Left ventricle myocardium superior (tissue), 1 donor: Measurements from ENCODE around the gene IZUMO4. TPM values are rescaled to one million over a fixed set of nuclear protein-coding genes. Genes with fewer than 3 reads are reported as not detected.

Experiments used
- ATAC-seq: fragments of 200-7000 bp; cut with Tn5 transposase; one replicate; pipeline ENCODE4 v1.9.1; 2020; ENCODE audit warnings: mild to moderate bottlenecking, moderate library complexity
- DNase-seq: peaks from one replicate; pipeline ENCODE4 v3.0.0-alpha.2; 2020
- intact Hi-C: fragments of 100-400 bp; cut with micrococcal nuclease; formaldehyde crosslinking; loops from one replicate; pipeline ENCODE4 v1.11.0; 2022
- total RNA-seq: library from RNA; stranded (reverse); fragmentation: NEBNext Ultra II Directional; extraction: Animal tissue kit (Norgen Biotek cat#: 25700); gene quantifications from one replicate; pipeline ENCODE4 v1.2.1, GENCODE V29; 2021
- donor health status: DM: no; HTN: yes; CAD: no; lungs with severe emphysema.

Gene IZUMO4
- total RNA-seq, 1 donor from 2014 or later = 1.9 TPM

- peak; percentile 9 for ATAC-seq
- DNase-seq = peak; percentile 60
- intact Hi-C loops = no loop called here
Measured at GRCh38 chr19:2132731-2133490, 36.2 kb downstream of the IZUMO4 start.

- DNase-seq = no peak
- intact Hi-C loops = no loop called here
- no peak for ATAC-seq
Measured at GRCh38 chr19:2135474-2136402, 39.0 kb downstream of the IZUMO4 start.

- intact Hi-C loops = no loop called here
- ATAC-seq (no peak), DNase-seq (no peak)
Measured at GRCh38 chr19:2136796-2137195, 40.1 kb downstream of the IZUMO4 start.

GRCh38 chr19:2138061-2138728 lies 41.5 kb downstream of the IZUMO4 start:
- ATAC-seq (peak; percentile 78), DNase-seq (peak; percentile 67)
- intact Hi-C loops = no loop called here

GRCh38 chr19:2139385-2140137 lies 42.8 kb downstream of the IZUMO4 start:
- intact Hi-C loops = no loop called here
- ATAC-seq (no peak), DNase-seq (no peak)

- ATAC-seq (no peak), DNase-seq (no peak)
- intact Hi-C loops = no loop called here
Measured at GRCh38 chr19:2140138-2140569, 43.4 kb downstream of the IZUMO4 start.

- intact Hi-C loops = no loop called here
- DNase-seq (no peak), ATAC-seq (no peak)
Measured at GRCh38 chr19:2142173-2142829, 45.6 kb downstream of the IZUMO4 start.

GRCh38 chr19:2144190-2144589 lies 47.5 kb downstream of the IZUMO4 start:
- DNase-seq (no peak), ATAC-seq (no peak)
- intact Hi-C loops = no loop called here

- DNase-seq = no peak
- intact Hi-C loops = no loop called here
- ATAC-seq = peak; percentile 16
Measured at GRCh38 chr19:2145831-2146241, 49.1 kb downstream of the IZUMO4 start.

GRCh38 chr19:2148482-2149135 lies 51.9 kb downstream of the IZUMO4 start:
- intact Hi-C loops = no loop called here
- ATAC-seq (no peak), DNase-seq (no peak)

Other genes with a start within 250 kb of the IZUMO4 start
- gene REXO1, start 248.4 kb upstream of the IZUMO4 start, total RNA-seq = 16.0 TPM
- 9.8 TPM for gene KLF16, start 233.3 kb upstream of the IZUMO4 start, total RNA-seq
- 64.4 TPM for gene ABHD17A, start 211.4 kb upstream of the IZUMO4 start, total RNA-seq
- 2.0 TPM for gene ADAT3, start 191.5 kb upstream of the IZUMO4 start, total RNA-seq
- 16.4 TPM for gene SCAMP4, start 191.5 kb upstream of the IZUMO4 start, total RNA-seq
- gene CSNK1G2, start 155.7 kb upstream of the IZUMO4 start, total RNA-seq = 27.9 TPM
- gene BTBD2, start 81.2 kb upstream of the IZUMO4 start, total RNA-seq = 65.6 TPM
- gene MKNK2, start 45.7 kb upstream of the IZUMO4 start, total RNA-seq = 272 TPM
- 17.5 TPM for gene MOB3A, start 589 bp upstream of the IZUMO4 start, total RNA-seq
- 78.2 TPM for gene AP3D1, start 54.7 kb downstream of the IZUMO4 start, total RNA-seq
- gene DOT1L, start 67.0 kb downstream of the IZUMO4 start, total RNA-seq = 11.9 TPM
- 60.7 TPM for gene PLEKHJ1, start 139.4 kb downstream of the IZUMO4 start, total RNA-seq
- 31.4 TPM for gene SF3A2, start 139.9 kb downstream of the IZUMO4 start, total RNA-seq
- 1.6 TPM for gene AMH, start 152.4 kb downstream of the IZUMO4 start, total RNA-seq
- gene JSRP1, start 159.5 kb downstream of the IZUMO4 start, total RNA-seq = not detected
- gene PEAK3, start 185.3 kb downstream of the IZUMO4 start, total RNA-seq = 0.87 TPM
- not detected for gene LINGO3, start 211.2 kb downstream of the IZUMO4 start, total RNA-seq
- 43.8 TPM for gene LSM7, start 231.7 kb downstream of the IZUMO4 start, total RNA-seq
- gene SPPL2B, start 231.8 kb downstream of the IZUMO4 start, total RNA-seq = 25.9 TPM